NB4 (cell line): ENCODE results near the gene COX4I1.

Experiments
- DNase-seq: peaks from one replicate; pipeline ENCODE4 v3.0.0; 2010; ENCODE audit warnings: low read depth
- H3K4me3 ChIP-seq: one replicate; pipeline ENCODE4 v1.5.1; 2011; ENCODE audit warnings: mild to moderate bottlenecking, low read depth, low read length, moderate library complexity
- MYC ChIP-seq: IDR thresholded peaks from 2 replicates; pipeline ENCODE4 v1.6.1; 2011; ENCODE audit warnings: low read depth, low read length
- POLR2A ChIP-seq: IDR thresholded peaks from 2 replicates; pipeline ENCODE4 v1.6.1; 2011; ENCODE audit warnings: mild to moderate bottlenecking; ENCODE audit not compliant: insufficient read length; ENCODE audit errors: extremely low read depth
- TF ChIP-seq, protein P1 (sequence below): IDR thresholded peaks from 2 replicates; pipeline ENCODE4 v1.6.1; 2011; ENCODE audit warnings: low read depth, low read length

COX4I1 gene

GRCh38 chr16:85856585-85856984 lies 57.1 kb downstream of the COX4I1 start:
- no peak for TF ChIP-seq MYC
- TF ChIP-seq, protein P1, sequence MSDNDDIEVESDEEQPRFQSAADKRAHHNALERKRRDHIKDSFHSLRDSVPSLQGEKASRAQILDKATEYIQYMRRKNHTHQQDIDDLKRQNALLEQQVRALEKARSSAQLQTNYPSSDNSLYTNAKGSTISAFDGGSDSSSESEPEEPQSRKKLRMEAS, result no peak
- TF ChIP-seq POLR2A, result no peak
- no peak for DNase-seq
- no peak overlapping the region for H3K4me3 ChIP-seq
